Effector CD8-positive, alpha-beta T cell (primary cell): ENCODE results near the gene LAMTOR1.

Source experiments
- DNase-seq: peaks from one replicate; lab custom pipeline; 2025; lab: John Stamatoyannopoulos, UW

Gene LAMTOR1

DNA sequence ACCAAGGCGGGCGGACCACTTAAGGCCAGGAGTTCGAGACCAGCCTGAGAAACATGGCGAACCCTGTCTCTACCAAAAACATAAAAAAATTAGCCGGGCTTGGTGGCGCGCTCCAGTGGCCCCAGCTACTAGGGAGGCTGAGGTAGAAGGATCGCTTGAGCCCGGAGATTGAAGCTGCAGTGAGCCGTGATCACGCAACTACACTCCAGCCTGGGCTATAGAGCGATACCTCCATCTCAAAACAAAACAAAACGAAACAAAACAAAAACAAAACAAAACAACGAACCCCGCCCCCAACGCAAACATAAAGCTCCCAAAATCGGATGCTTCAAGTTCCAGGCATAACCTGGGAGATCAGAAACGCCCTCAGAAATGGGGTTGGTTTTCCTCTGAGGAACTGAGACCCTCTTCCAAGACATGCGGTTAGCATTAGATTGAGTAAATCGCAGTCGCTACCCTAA, 21.9 kb downstream of the LAMTOR1 start:
- DNase-seq = no peak

DNA sequence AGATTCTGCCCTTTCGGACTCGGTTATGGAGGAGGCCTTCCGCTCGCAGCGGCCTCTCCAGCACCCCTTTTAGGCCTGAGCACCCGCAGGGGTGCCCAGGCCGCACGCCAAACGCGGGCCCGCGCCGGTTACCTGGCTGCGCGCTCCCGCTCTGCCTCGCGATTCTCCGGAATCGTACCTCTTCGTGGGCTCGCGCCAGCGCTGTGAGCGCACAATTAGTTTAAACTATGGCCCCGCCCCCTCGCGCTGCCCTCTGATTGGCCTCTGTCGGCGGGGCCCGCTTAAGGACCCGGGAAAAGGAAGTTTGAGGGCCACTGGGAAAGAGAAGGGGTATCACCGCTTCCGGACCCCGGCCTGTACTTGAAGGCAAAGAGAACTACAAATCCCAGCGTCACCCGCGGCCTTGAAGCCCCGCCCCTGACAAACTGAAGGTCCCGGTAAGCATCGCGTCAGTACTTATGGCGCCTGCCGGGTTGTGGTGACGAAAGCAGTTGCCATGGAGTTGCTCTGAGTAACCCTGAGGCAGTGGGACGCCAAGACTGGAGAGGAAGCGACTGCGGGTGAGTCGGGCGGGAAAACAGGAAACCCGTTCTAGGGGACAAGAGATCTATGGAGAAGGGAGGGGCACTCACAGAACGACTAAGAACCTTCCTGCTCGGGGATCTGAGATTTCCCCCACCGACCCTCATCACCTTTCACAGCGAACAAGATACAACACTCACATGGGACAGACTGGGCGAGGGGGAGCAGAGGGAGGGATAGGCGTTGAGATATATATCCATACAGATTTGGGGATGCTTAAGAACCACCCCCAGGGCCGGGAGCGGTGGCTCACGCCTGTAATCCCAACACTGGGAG, 22.5 kb downstream of the LAMTOR1 start, which contains the start of the genes LRRC51 and NUMA1:
Gene LRRC51 (plus strand): TSS at position 525 of the 858 bp plus-strand sequence. CDS start 8,234 bp downstream, outside the sequence.
Gene NUMA1 (minus strand): TSS at position 217 of the 858 bp plus-strand sequence. CDS start 44,599 bp downstream, outside the sequence.
- peak; percentile 98 for DNase-seq

GRCh38 chr11:72079819-72080325, 23.2 kb downstream of the LAMTOR1 start:
- no peak for DNase-seq

GRCh38 chr11:72078477-72078876, 24.6 kb downstream of the LAMTOR1 start:
- no peak for DNase-seq

DNA sequence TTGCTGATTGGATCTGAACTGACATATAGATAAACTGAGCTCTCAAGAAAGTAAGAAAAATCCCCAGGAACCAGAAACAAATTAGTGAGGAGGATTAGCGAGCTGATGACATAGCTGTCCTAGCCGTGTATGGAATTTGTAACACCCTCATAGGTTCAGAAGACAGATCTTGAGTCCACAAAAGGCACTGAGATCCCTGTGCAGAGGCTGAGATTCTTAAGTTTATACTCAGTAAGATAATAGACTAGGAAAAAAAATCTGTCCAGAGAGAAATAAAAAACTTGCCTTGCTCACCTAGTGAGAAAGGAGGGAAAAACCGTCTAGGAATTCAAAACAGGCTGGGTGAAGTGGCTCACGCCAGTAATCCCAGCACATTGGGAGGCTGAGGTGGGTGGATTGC, 27.3 kb downstream of the LAMTOR1 start:
- no peak for DNase-seq

DNA sequence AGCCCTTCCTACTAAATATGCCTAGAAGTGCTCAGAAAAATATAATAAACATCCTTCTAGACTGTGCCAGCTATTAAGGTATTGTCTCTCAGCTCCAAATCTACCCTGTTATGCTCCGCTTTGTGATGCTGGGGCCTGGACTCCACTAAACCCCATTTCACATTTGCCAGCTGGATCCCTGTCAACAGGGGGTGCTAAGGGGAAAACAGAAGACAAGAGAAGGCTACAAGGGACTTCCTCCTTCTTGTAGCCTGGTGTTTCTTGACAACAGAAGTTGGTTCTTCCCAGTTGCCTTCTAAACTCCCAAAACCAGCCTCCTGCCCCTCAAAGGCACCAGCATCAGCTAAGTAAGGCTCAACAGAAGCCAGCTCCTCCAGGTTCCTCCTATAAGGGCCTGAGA, 28.0 kb downstream of the LAMTOR1 start:
- no peak for DNase-seq

DNA sequence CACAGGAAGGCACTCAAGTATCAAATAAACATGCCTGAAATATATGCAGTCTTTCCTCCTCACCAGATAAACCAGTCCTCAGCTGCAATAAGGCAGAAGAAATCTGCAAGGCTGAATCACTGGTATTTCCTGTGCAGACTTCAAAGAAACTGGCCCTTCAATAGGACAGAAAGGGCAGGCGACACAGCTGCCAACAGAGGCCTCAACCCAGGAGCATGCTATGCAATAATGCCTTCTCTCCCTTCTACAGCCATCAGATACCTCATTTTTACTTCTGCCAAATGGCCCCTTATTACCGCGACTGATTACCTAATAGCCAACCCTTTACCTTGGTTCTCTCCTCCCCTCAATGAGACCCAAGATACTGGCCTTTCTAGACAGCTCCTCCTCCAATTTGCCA, 30.7 kb downstream of the LAMTOR1 start:
- DNase-seq = no peak

DNA sequence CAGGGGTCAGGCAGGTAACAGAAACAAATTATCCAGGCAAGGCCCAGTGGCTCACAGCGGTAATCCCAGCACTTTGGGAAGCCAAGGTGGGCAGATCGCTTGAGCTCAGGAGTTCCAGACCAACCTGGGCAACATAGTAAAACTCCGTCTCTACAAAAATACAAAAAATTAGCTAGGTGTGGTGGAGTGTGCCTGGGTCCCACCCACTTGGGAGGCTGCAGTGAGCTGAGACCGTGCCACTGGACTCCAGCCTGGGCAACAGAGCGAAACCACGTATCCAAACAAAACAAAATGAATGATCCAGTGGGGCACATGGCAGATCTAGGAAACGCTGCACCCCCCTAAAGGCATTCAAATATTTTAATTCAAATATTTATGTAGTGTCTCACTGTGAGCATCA, 32.6 kb downstream of the LAMTOR1 start:
- no peak for DNase-seq

DNA sequence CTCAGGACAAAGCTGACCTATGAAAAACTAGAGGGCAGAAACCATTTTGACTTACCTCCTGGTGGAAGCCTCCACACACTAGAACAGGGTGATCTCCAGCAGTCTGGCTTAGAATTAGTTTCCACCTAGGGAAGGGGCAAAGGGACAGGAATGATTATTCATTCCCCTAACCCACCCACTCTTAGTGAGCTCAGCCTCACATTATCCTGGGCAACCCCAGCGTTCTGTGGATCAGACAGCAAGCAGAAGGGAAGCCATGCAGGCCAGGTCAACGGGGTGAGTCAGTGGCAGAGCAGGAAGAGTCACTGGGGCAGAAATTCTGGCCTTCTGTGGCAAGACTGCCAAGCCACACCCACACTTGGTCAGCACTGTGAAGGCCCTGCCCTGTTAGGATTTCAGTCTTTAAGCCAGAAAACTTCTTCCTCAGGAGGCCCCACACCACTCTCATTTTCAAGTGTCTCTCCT, 33.3 kb downstream of the LAMTOR1 start:
- no peak for DNase-seq

DNA sequence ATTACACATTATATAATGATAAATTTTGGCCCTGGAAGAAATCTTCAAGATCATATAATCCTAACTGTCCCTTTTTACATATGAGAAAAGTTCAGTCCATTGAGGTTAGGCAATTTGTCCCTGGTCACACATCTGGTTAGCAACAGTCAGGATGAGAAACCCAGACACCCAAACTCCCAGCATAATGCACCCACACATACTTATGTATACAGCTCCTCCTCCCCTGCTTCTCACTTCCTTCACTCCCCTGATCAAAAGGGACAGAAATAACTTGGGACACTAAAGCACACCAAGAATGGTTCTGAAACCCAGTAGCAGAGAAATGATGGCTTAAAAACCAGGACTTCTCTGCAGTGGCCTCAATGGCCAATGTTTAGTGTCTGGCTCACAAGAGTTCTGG, 33.9 kb downstream of the LAMTOR1 start:
- DNase-seq = no peak

DNA sequence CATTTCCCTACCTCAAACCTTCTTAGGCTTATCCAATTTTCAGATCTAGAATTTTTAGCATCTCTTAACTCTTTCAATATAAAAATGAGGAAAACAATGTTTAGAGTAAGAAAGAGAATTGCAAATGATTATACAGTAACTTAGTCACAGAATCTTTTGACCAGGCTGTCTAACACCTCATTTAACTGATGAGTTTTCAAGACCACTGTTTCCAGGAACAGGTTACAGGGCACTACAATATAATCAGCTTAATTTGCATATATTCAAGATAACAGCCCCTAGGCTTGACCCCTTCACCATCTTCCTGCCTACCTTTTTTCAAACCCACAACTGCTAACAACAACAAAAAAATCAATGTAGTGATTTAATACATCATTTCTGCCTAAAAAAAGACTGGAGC, 35.4 kb downstream of the LAMTOR1 start:
- no peak for DNase-seq

GRCh38 chr11:72067266-72067665, 35.8 kb downstream of the LAMTOR1 start:
- DNase-seq = no peak

GRCh38 chr11:72066855-72067254, 36.2 kb downstream of the LAMTOR1 start:
- no peak for DNase-seq

- DNase-seq = no peak
These were observed 41.2 kb downstream of the LAMTOR1 start for GRCh38 chr11:72061739-72062396.

GRCh38 chr11:72058416-72059034, 44.6 kb downstream of the LAMTOR1 start:
- DNase-seq = no peak

DNA sequence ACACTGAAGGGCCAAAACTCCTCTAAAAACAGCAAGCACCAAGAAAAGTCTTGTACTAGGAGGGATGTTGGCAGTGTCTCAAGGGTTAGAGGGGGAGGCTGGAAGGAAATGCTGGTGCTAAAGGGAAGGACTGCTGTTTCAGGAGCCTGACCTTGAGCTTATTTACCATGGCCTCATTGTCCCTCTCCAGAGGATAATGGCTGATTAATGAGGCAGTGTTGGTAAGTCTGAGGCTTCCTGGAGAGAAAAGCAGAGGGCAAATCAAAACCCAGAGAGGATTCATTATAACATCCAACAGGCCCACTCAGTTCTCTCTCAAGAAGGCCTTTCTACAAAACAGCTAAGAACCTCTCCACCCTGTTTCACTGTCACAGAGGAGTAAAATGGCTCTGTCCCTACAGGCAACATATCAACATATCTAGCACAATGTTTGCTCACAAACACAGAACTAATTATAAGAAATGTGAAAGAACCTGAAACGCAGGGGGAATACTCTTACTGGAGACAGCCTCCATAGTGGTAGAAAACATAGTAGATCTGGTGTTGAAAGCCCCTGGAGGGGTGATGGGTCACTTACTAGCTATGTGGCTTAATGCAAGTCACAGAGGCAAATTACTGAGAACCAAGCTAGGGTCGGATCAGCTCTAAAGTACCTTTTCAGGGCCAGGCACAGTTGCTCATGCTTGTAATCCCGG, 54.2 kb downstream of the LAMTOR1 start:
- DNase-seq = no peak
